Ramos (cell line): ENCODE data around the gene MATK.

ENCODE experiments used
- in situ Hi-C: fragments of 300-500 bp; cut with MboI; formaldehyde crosslinking; loops from one replicate; pipeline ENCODE4 v1.14.3; 2022; ENCODE audit warnings: low sequenced_read_pairs; ENCODE audit not compliant: unreplicated experiment

MATK gene

DNA sequence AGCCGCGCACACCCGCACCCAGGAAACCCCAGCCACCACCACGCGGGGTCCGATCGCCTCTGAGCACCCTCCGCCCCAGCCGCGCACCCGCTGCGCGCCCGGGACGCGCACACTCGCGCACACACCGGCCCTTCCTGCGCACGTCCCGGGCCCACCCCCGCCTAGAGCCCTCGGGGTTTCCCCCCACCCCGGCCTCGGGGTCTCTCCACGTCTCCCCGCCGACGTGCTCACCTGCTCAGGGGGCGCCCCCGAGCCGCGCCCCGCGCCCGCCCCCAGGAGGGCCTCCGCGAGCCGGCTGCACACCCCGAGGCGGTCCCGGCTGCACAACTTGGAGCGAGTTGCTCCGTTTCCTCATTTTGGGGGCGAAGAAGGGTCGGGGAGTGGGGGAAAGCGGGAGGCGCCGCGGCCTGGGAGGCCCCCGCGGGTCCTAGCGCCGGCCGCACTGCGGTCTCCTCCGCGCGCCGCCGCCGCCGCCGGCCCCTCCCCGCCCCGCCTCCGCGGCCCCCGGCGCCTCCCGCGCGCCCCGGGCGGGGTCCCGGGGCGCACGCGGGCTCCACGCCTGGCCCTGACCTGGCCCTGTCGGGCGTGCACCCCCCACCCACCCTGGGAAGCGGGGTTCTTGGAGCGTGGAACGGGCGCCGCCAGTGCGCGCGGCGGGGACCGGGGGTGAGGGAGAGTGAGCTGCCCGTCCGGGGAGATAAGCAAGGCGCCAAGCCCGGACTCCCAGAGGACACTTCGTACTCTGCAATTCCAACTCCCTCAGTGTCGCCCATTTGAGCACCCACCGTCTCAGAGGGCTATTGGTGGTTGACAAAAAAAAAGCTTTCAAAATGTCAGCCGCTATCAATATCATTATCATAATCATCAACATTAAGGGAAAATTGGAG lies at the start of gene MATK:
Gene MATK (minus strand): TSS at position 444 of the 887 bp plus-strand sequence. CDS start 1,246 bp downstream, outside the sequence.
- in situ Hi-C loops, result no loop called here

DNA sequence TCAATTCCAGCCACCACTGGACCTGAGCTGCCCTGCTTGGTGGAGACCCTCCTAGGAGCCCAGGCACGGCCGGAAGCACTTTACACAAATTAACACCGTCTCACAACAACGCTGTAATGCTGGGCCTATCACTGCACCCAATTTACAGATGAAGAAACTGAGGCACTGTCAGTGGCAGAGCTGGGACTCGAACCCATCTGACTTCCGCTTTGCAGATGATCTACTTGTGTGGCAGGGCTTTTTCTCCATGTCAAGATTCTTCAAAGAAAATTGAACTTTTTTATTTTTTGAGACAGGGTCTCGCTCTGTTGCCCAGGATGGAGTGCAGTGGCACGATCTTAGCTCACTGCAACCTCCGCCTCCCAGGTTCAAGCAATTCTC lies 48.9 kb upstream of the MATK start:
- in situ Hi-C loops, result no loop called here

DNA sequence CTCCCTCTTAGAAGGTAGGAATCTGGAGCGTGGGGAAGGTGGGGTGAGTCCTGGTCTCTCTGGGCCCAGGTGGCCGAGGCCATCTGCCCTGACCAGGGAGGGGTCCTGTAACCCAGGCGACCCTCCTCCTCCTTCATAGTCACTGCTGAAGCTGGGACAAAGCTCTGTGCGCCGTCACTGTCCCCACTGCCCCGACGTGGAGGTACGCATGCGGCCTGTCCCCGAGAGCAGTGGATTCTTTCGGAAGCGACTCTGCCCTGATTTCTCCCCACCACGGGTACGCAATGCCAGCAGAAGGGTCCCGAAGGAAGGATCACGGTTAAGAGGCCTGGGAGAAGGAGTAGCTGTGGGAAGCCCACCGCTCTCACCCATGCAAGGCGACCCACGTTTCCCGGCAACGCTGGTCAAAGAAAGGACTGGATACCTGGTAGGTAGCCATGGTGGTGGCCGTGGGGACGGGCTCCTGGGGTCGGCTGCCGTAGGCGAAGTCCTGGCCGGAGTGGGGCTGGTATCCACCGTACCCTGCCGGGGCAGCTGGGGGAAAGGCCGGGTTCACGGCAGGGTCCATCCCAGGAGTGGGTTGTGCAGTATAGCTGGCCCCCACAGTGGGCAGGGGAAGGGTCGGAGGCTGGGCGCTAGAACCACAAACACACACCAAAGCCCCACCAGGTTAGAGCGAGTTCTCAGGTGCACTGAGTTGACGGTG lies 48.3 kb upstream of the MATK start:
- in situ Hi-C loops, result no loop called here

- in situ Hi-C loops, result no loop called here
Observed at GRCh38 chr19:3833578-3834348, 47.6 kb upstream of the MATK start.

DNA sequence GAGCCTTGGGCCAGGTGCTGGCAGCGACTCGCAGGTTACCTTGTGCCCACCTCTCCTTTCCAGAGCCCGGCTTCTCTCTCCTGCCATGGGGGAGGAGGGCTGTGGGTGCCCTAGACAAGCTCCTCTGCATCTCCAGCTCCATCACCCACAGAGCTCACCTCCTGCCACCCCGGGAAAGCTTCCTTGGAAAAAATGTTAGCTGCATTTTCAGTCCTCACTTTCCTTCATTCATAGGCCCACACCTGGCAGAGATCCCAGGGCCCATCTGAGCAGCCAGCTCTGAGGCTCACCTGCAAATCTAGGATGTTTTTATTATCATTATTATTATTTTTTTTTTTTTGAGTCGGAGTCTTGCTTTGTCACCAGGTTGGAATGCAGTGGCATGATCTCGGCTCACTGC lies 45.8 kb upstream of the MATK start:
- in situ Hi-C loops, result no loop called here

GRCh38 chr19:3831601-3832000 lies 45.4 kb upstream of the MATK start:
- in situ Hi-C loops, result no loop called here

DNA sequence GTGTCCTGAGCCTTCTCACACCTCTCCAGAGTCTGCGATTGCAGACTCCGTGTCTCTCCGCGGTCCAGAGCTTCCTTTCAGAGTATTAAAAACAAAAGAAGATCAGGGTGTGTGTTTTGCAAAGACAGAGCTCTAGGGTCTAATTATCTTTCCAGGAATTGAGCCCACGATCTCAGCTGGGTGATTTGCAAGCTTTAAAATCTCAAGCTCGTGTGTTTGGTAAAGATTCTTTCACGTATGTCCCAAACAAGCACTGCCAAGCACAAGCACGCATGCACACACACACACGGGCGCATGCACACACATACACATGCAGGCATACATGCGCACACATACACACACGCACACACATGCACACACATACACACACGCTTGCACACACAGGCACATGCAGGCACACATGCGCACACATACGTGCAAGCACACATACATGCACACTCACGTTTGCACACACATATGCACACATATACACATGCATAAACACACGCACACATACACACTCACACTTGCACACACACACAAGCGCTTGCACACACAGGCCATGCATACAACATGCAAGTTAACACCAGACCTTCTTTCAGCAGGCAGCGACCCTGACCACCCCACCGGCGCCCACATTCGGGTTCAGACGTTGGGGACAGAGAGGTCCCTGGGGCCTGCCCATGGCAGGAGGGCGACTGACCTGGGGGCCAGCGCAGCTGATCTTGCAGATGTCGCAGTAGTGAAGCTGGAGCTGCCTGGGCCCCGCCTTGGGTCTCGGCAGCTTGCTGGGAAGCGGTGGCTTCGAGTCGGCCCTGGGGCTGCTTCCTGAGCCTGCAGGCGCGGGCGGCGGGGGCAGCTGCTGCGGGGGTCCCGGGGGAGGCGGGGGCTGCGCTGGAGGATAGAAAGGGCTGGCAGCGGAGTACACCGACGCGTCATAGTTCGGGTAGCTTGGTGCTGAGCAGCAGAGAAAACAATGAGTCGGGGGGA lies 44.7 kb upstream of the MATK start:
- in situ Hi-C loops, result no loop called here

DNA sequence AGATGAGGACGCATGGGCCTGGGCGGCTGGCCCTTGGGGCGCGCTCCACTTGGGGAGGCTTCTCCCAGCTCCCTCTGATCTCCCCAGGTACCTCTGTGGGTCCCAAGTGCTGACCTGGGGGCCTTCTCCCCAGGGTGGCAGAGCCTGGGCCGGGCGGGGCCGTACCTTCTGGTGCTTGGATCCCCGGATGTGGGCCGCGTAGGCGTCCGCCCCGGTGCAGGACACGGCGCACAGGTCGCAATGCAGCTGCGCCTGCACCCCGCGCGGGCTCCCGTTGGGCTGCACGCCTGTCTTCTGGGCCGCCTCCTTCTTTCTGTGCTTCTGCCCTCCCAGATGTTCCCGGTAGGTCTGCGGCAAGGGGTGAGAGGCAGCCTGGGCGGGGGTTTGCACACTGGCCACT lies 41.1 kb upstream of the MATK start:
- in situ Hi-C loops, result no loop called here

GRCh38 chr19:3826163-3826562 lies 40.0 kb upstream of the MATK start:
- in situ Hi-C loops, result no loop called here

- in situ Hi-C loops, result no loop called here
Observed at GRCh38 chr19:3825286-3825956, 39.2 kb upstream of the MATK start.

GRCh38 chr19:3823350-3823713 lies 37.2 kb upstream of the MATK start:
- in situ Hi-C loops, result no loop called here

- in situ Hi-C loops, result no loop called here
Observed at GRCh38 chr19:3822683-3823349, 36.6 kb upstream of the MATK start.

DNA sequence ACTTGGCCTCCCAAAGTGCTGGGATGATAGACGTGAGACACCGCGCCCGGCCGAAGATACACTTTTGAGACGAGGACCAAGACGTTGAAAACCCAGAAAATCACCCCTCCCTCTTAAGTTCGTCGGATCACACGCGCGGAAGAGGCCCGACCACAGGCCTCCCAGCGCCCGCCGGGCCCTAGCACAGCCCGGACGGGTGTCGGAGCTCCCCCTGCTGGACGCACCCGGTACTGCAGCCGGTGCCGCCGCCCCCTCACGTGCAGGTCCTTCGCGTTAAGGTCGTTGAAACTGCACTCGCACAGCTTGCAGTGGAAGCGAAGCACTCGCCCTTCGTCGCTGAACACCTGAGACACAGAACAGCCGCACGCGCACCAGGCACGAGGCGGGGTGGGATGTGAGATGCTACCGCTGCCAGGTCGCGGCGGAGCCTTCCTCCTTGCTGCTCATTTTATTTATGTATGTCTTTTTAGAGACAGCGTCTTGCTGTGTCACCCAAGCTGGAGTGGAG lies 35.7 kb upstream of the MATK start:
- in situ Hi-C loops, result no loop called here

- in situ Hi-C loops, result no loop called here
Observed at GRCh38 chr19:3821156-3821555, 35.0 kb upstream of the MATK start.

GRCh38 chr19:3819989-3820388 lies 33.8 kb upstream of the MATK start:
- in situ Hi-C loops, result no loop called here

DNA sequence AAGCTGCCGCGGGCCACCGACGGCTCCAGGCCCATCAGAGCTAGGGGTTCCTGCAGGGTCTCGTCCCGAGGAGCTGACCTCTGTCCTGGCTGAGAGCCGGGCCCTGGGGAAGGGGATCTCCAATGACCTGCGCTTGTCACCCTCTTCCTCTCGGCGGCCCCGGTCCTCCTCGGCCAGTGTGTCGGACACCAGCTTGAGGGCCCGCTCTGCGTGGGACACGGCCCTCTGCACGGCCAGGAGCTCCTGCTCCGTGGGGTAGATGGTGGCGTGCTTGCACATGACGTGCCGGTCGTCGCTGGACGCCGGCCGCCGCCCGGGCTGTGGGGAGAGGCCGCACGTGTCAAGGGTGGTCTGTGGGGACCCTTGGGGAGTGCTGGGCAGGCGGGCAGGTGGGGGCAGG lies 32.7 kb upstream of the MATK start:
- in situ Hi-C loops, result no loop called here

DNA sequence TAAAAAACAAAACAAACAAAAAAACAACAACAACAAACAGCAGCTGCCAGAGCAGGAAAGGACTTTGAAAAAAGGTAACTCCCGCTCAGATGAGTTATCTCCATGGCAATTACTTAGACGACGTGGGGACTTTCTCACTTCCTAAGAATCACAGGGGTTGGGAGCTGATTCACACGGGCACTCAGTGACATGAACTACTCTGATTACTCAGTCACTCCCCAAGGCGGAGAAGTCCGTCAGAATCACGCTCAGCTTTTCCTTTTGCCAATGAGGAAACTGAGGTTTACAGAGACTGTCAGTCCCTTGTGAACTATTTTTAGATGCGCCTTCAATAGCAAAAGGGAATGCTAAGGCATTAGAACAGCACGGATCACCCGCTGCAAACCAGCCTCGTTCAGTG lies 32.3 kb upstream of the MATK start:
- in situ Hi-C loops, result no loop called here

GRCh38 chr19:3817761-3818160 lies 31.6 kb upstream of the MATK start:
- in situ Hi-C loops, result no loop called here
